ENCODE measurements around the gene MMP25.
"Not testable (repeated sequence)": the region's sequence is repeated elsewhere in the genome, so short reads cannot be mapped to it uniquely, and the experiment has no call there.

The MMP25 gene

DNA sequence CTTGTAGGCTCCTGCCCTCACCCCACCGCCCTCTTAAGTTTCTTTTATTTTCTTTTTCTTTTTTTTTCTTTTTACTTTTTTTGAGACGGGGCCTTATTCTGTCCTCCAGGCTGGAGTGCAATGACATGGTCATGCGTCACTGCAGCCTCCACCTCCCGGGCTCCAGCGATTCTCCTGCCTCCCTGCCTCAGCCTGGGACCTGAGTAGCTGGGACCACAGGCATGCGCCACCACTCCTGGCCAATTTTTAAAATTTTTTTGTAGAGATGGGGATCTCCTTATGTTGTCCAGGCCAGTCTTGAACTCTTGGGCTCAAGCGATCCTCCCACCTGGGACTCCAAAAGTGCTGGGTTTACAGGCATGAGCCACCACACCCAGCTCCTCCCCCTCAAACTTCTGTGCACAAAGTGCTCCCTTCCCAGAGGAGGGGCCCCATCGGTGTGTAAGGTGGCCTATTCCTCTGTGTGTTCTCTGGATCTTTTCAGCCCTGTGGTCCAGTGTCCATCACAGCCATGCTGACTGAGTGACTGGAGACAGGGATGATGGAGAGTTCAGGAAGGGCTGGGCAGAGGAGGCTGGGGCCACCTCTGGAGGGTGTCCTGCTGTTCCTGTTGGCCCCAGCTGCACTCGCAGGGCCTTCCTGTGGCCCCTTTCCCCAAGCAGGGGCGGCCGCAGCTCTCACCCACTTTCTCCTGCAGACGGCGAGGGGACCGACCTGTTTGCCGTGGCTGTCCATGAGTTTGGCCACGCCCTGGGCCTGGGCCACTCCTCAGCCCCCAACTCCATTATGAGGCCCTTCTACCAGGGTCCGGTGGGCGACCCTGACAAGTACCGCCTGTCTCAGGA is 10.2 kb downstream of the MMP25 start:
- DNase-seq (ENCODE audit: low spot score), result no peak

GRCh38 chr16:3057181-3058138 is 11.1 kb downstream of the MMP25 start:
- no peak for DNase-seq (ENCODE audit: low spot score)

DNA sequence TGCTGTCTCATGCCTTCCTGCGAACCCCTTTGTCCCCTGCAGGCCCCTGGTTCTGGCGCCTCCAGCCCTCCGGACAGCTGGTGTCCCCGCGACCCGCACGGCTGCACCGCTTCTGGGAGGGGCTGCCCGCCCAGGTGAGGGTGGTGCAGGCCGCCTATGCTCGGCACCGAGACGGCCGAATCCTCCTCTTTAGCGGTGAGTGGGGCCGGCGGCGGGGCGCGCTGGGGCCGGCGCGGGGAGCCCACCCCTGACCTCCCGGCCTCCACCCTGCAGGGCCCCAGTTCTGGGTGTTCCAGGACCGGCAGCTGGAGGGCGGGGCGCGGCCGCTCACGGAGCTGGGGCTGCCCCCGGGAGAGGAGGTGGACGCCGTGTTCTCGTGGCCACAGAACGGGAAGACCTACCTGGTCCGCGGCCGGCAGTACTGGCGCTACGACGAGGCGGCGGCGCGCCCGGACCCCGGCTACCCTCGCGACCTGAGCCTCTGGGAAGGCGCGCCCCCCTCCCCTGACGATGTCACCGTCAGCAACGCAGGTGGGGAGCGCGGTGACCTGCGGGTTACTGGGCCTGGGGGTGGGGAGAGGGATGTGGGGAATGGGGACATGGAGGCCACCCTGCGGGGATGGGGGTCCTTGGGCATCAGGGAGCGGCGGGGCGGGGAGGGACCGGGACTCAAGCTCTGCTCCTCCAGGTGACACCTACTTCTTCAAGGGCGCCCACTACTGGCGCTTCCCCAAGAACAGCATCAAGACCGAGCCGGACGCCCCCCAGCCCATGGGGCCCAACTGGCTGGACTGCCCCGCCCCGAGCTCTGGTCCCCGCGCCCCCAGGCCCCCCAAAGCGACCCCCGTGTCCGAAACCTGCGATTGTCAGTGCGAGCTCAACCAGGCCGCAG is 12.0 kb downstream of the MMP25 start:
- no peak for DNase-seq (ENCODE audit: low spot score)

- DNase-seq (ENCODE audit: low spot score), result peak; percentile 96
Observed at GRCh38 chr16:3059041-3059722, 12.8 kb downstream of the MMP25 start.

DNA sequence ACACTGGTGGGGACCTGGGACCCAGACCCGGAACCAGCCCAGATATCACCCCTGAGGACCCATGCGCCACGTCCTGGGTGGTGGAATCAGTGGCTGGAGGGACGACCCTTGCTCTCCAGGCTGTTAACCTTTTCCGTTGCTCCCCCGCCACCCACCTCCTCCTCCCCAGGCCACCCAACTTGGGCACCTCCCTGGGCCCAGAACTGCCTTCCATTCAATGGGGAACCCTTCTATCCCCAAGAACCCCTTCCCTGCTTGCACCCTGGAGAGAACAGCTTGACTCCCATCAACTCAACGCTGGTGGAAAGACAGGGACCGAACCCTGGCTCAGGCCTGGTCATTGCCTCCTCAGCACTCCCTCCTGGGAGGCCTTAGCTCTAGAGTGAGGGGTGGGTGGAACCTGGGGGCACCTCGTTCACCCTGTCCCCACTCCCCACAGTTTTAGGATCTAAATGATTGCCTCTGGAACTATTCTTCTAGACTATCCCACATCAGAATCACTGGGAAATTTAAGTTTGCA is 13.4 kb downstream of the MMP25 start:
- no peak for DNase-seq (ENCODE audit: low spot score)

DNA sequence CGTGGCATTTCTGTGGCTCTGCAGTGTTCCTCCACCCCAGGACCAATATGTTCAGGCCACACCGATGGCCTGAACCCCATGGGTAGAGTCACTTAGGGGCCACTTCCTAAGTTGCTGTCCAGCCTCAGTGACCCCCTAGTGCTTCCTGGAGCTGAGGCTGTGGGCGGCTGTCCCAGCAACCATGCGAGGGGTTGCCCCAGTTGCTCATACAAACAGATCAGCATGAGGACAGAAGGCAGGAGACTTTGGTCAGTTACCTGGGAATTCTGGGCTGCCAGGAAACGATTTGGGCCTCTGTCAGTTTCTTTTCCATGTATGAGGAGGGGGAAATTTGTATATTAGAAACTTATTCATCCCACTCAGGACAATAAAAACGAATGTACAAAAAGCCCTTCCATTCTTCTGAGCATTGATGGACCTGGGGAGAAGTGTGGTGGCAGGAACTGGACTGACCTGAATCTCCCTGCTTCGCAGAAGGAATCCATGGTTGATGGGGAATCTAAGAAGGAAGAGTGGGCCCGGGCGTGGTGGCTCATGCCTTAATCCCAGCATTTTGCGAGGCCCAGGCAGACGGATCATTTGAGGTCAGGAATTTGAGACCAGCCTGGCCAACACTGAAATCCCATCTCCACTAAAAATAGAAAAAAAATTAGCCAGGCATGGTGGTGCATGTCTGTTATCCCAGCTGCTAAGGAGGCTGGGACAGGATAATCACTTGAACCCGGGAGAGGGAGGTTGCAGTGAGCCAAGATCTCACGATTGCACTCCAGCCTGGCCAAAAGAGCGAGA is 14.2 kb downstream of the MMP25 start:
- no peak for DNase-seq (ENCODE audit: low spot score)

DNA sequence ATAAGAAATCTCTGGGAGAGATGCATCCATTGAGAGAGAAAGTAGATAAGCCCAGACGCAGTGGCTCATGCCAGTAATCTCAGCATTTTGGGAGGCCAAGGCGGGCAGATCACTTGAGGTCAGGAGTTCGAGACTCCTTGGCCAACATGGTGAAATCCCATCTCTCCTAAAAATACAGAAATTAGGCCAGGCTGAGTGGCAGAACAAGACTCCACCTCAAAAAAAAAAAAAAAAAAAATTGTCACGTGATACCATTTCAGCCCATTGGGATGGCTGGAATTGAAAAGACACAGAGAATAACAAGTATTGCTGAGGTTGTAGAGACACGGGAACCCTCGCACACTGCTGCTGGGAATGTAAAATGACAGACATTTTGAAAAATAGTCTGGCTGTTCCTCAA is 16.2 kb downstream of the MMP25 start:
- no peak for DNase-seq (ENCODE audit: low spot score)

GRCh38 chr16:3063625-3064386 is 17.4 kb downstream of the MMP25 start:
- DNase-seq (ENCODE audit: low spot score), result no peak

GRCh38 chr16:3065069-3065741 is 18.8 kb downstream of the MMP25 start, which contains the start of gene IL32:
IL32 (plus strand) TSS chr16:3065640; CDS start chr16:3065812, 172 bp downstream.
- peak; percentile 82 for DNase-seq (ENCODE audit: low spot score)

- DNase-seq (ENCODE audit: low spot score), result no peak
Observed at GRCh38 chr16:3065742-3066439, 19.5 kb downstream of the MMP25 start.

DNA sequence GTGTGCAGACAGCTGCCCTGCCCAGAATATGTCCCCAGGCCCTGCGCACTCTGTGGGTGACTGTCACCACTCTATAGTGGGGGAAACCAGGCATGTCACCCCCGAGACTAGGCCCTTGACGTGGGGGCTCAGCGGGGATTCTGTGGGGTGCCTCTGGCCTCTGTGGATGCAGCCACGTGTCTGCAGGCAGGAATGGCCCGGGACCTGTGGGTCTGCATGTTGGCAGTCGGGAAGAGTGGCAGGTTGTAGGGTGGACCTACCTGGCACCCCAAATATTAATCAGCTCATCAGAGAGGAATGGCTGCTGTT is 20.0 kb downstream of the MMP25 start:
- DNase-seq (ENCODE audit: low spot score), result no peak

DNA sequence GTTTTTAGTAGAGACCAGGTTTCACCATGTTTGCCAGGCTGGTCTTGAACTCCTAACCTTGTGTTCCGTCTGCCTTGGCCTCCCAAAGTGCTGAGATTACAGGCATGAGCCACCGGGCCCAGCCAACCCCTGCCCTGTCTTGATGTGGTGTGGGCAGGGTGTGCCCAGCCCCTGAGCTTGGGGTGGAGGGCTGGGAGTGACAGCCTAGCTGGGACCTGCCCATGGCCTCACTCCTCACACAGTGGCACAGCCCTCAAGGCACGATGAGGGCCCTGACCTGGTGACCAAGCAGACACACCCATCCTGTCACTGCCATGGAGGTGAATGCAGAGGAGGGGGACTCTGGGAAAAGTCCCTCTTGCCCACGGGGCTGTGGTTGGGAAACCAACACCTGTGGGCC is 22.1 kb downstream of the MMP25 start:
- DNase-seq (ENCODE audit: low spot score), result no peak

DNA sequence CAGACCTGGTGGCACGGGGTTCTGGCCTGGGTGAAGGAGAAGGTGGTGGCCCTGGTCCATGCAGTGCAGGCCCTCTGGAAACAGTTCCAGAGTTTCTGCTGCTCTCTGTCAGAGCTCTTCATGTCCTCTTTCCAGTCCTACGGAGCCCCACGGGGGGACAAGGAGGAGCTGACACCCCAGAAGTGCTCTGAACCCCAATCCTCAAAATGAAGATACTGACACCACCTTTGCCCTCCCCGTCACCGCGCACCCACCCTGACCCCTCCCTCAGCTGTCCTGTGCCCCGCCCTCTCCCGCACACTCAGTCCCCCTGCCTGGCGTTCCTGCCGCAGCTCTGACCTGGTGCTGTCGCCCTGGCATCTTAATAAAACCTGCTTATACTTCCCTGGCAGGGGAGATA is 22.8 kb downstream of the MMP25 start:
- not testable (repeated sequence) for DNase-seq (ENCODE audit: low spot score)

DNA sequence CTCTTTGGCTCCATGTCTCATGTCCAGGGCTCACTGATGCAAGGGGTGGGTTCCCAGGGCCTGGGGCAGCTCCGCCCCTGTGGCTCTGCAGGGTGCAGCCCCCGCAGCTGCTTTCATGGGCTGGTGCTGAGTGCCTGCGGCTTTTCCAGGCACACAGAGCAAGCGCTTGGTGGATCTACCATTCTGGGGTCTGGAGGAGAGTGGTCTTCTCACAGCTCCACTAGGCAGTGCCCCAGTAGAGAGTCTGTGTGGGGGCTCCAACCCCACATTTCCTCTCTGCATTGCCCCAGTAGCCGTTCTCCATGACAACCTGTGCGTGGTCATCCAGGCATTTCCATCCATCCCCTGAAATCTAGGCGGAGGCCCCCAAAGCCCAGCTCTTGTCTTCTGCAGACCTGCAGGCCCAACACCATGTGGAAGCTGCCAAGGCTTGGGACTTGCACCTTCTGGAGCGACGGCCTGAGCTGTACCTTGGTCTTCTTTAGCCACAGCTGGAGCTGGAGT is 24.3 kb downstream of the MMP25 start:
- DNase-seq (ENCODE audit: low spot score), result no peak

GRCh38 chr16:3071655-3072054 is 25.3 kb downstream of the MMP25 start:
- no peak for DNase-seq (ENCODE audit: low spot score)

DNA sequence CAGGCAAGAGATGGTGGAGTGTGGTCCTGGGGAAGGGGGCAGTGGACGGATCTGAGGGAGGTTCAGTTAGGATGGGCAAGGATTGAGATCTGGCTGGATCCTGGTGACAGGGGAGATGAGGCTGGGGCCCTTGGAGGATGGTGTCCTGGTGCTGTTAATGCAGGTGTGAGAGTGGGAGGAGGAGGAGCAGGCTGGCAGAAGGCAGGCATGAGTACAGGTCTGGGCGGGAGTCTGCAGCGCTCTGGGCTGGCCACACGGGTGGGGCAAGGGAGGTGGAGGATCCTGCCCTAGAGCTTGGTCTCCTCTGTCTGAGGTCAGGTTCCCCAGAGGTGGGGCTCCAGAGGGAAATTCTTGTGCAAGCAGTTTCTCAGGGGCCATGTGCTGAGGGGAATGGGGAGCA is 25.8 kb downstream of the MMP25 start:
- DNase-seq (ENCODE audit: low spot score), result not testable (repeated sequence)

- DNase-seq (ENCODE audit: low spot score), result not testable (repeated sequence)
Observed at GRCh38 chr16:3072576-3073263, 26.4 kb downstream of the MMP25 start.

GRCh38 chr16:3073448-3073847 is 27.1 kb downstream of the MMP25 start:
- DNase-seq (ENCODE audit: low spot score), result no peak
